GM23248 (cell line): ENCODE results near the gene EEF2K. TPM values are rescaled to one million over a fixed set of nuclear protein-coding genes. Genes with fewer than 3 reads are reported as not detected.

ENCODE experiments used
- DNase-seq: peaks from one replicate; pipeline ENCODE4 v3.0.0-alpha.2; 2015
- H2AFZ ChIP-seq: fragments of 200-600 bp; sonication (generic); 2 replicates; pipeline ENCODE4 v1.6.1; 2016; ENCODE audit warnings: antibody characterized with exemption
- H3F3A ChIP-seq: fragments of 200-600 bp; sonication (generic); 2 replicates; pipeline ENCODE4 v1.6.1; 2016; ENCODE audit warnings: mild to moderate bottlenecking, antibody characterized with exemption, mixed run types; ENCODE audit not compliant: insufficient read depth
- H3K27ac ChIP-seq: fragments of 200-600 bp; sonication (generic); 2 replicates; pipeline ENCODE4 v1.5.1; 2016; ENCODE audit warnings: mild to moderate bottlenecking
- H3K27me3 ChIP-seq: fragments of 200-600 bp; sonication (generic); replicated peaks from 2 replicates; pipeline ENCODE4 v1.6.1; 2016; ENCODE audit warnings: mild to moderate bottlenecking; ENCODE audit not compliant: insufficient read depth
- H3K36me3 ChIP-seq: fragments of 200-600 bp; sonication (generic); 2 replicates; pipeline ENCODE4 v1.6.1; 2016; ENCODE audit warnings: low read depth, mild to moderate bottlenecking
- H3K4me1 ChIP-seq: fragments of 200-600 bp; sonication (generic); 2 replicates; pipeline ENCODE4 v1.6.1; 2016; ENCODE audit warnings: mild to moderate bottlenecking; ENCODE audit not compliant: insufficient read depth
- H3K4me2 ChIP-seq: fragments of 200-600 bp; sonication (generic); one replicate; pipeline ENCODE4 v1.6.1; 2016; ENCODE audit warnings: mild to moderate bottlenecking; ENCODE audit not compliant: unreplicated experiment
- H3K4me3 ChIP-seq: fragments of 200-600 bp; sonication (generic); 2 replicates; pipeline ENCODE4 v1.5.1; 2016; ENCODE audit warnings: mild to moderate bottlenecking
- H3K79me2 ChIP-seq: fragments of 200-600 bp; sonication (generic); 2 replicates; pipeline ENCODE4 v1.6.1; 2016; ENCODE audit warnings: mild to moderate bottlenecking; ENCODE audit not compliant: insufficient read depth
- H3K9ac ChIP-seq: fragments of 200-600 bp; sonication (generic); 2 replicates; pipeline ENCODE4 v1.6.1; 2016; ENCODE audit warnings: mild to moderate bottlenecking
- H3K9me2 ChIP-seq: fragments of 200-600 bp; sonication (generic); 2 replicates; pipeline ENCODE4 v1.6.1; 2016; ENCODE audit warnings: mixed run types, mild to moderate bottlenecking, moderate library complexity; ENCODE audit not compliant: insufficient read depth
- H3K9me3 ChIP-seq: fragments of 200-600 bp; sonication (generic); one replicate; pipeline ENCODE4 v1.6.1; 2017; ENCODE audit warnings: low read depth
- H4K20me1 ChIP-seq: fragments of 200-600 bp; sonication (generic); 2 replicates; pipeline ENCODE4 v1.6.0; 2016; ENCODE audit not compliant: insufficient read depth
- EZH2 ChIP-seq: fragments of 200-600 bp; sonication (generic); IDR thresholded peaks from 2 replicates; pipeline ENCODE4 v1.6.1; 2018; ENCODE audit warnings: antibody characterized with exemption, mild to moderate bottlenecking; ENCODE audit not compliant: insufficient read depth, poor library complexity, severe bottlenecking
- EZH2phosphoT487 ChIP-seq: fragments of 200-600 bp; sonication (generic); IDR thresholded peaks from 2 replicates; pipeline ENCODE4 v1.6.1; 2018; ENCODE audit warnings: antibody characterized with exemption, moderate library complexity, mild to moderate bottlenecking, low read depth; ENCODE audit not compliant: insufficient read depth
- WGBS, 2 experiments: methylation state at CpG; one replicate each; pipeline ENCODE4 v1.1.6; 2015 to 2017; ENCODE audit warnings: low lambda C conversion rate in 2 of 2, low coverage in 1 of 2; ENCODE audit errors: missing lambda C conversion rate in 2 of 2; 5-methylcytosine and 5-hydroxymethylcytosine counted together
- in situ Hi-C: fragments of 300-500 bp; cut with MboI; formaldehyde crosslinking; loops from 2 replicates; pipeline ENCODE4 v1.15.0; 2020
- polyA plus RNA-seq: library from polyadenylated mRNA; unstranded; fragments of >200 nt; fragmentation: Nextera tagmentation; extraction: Ambion mirVana; gene quantifications from 2 replicates; pipeline ENCODE4 v1.2.1, GENCODE V29; 2016
- total RNA-seq: library from RNA; depleted of rRNA; stranded (reverse); fragments of >200 nt; shearing (Covaris generic); gene quantifications from 2 replicates; pipeline ENCODE4 v1.2.3, GENCODE V29; 2014

The EEF2K gene
- total and polyA plus RNA-seq, 2 experiments from 2014 or later = 8.7 to 16.6 TPM

DNA sequence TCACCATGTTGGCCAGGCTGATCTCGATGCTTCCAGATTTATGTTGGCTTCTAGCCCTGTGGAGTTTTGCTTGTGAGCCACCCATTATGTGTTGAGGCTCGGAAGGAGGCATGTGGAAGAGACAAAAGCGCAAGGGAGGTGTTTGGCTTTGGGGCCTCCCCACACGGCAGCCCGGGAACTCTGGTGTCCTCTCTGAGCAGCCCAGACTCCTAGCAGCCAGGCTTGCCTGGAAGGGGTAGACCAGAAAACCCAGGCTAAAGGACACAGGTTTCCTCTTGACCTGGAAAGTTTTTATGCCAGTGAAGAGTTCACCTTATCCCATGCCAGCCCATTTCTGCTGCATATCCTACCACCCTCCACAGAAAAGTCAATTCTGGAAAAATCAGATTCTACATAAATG is 22.7 kb upstream of the EEF2K start:
- no peaks in the 10 kb centered on the region for H3K79me2 ChIP-seq
- H3K27me3 ChIP-seq = no peaks in the 10 kb centered on the region; the same call in 1 of the 2 replicates
- no peaks in the 10 kb centered on the region for H3F3A ChIP-seq
- no peak for DNase-seq
- H3K9me3 ChIP-seq = no peaks in the 10 kb centered on the region
- H2AFZ ChIP-seq = no peak overlapping the region
- TF ChIP-seq EZH2phosphoT487 = no peak
- H3K4me2 ChIP-seq = no peak overlapping the region
- H3K9ac ChIP-seq = no peak overlapping the region
- 71 to 78% methylated on average over 5 of the region's 5 CpGs for WGBS, 2 experiments
- no peaks in the 10 kb centered on the region for H3K36me3 ChIP-seq
- H3K4me1 ChIP-seq = no peaks in the 10 kb centered on the region
- no peak overlapping the region for H3K4me3 ChIP-seq
- in situ Hi-C loops = loop anchor here (5.0 kb wide), 1 partner anchor 181 kb away; the partner anchor contains the start of gene PDZD9
- H3K9me2 ChIP-seq = no peaks in the 10 kb centered on the region
- H4K20me1 ChIP-seq = no peaks in the 10 kb centered on the region
- H3K27ac ChIP-seq = no peak overlapping the region

DNA sequence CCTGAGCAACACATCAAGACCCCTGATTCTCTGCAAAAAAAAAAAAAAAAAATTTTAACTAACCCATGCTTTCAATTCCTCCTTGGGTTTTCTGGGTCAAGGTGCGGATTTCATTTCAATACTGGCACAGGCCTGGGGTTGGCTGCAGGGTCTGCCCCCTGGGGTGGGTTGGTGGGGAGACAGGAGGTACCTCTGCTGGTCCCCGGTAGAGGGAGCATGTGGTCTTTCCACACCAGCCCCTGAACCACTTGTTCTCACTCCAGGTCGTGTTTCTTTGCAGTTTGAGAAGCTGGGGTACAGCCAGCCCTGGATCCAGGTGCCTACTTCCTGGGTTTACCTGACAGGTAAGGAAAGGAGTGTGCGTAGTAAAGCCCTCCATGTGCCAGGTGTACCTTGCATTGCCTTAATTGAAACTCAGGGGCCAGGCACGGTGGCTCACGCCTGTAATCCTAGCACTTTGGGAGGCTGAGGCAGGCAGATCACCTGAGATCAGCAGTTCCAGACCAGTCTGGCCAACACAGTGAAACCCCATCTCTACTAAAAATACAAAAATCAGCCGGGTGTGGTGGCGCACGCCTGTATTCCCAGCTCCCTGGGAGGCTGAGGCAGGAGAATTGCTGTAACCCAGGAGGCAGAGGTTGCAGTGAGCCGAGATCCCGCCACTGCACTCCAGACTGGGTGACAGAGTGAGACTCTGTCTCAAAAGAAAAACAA is 22.0 kb upstream of the EEF2K start:
- peaks cover 4% of the 10 kb centered on the region for H3F3A ChIP-seq
- no peak overlapping the region for H2AFZ ChIP-seq
- H3K9ac ChIP-seq = no peak overlapping the region
- no peaks in the 10 kb centered on the region for H3K9me2 ChIP-seq
- no peak for DNase-seq
- no peaks in the 10 kb centered on the region; the same call in 1 of the 2 replicates for H3K27me3 ChIP-seq
- no peak overlapping the region for H3K4me2 ChIP-seq
- no peaks in the 10 kb centered on the region for H3K9me3 ChIP-seq
- no peak overlapping the region for H3K4me3 ChIP-seq
- H3K27ac ChIP-seq = no peak overlapping the region
- H3K79me2 ChIP-seq = no peaks in the 10 kb centered on the region
- WGBS, 2 experiments = 68 to 69% methylated on average over 11 of the region's 11 CpGs
- no peak for TF ChIP-seq EZH2
- 0 out of 2 replicates have a peak, but pooled peaks cover under 1% of the 10 kb centered on the region for H3K4me1 ChIP-seq
- H4K20me1 ChIP-seq = no peaks in the 10 kb centered on the region
- in situ Hi-C loops = loop anchor here (5.0 kb wide), 1 partner anchor 182 kb away; the partner anchor contains the start of gene PDZD9
- no peaks in the 10 kb centered on the region for H3K36me3 ChIP-seq

DNA sequence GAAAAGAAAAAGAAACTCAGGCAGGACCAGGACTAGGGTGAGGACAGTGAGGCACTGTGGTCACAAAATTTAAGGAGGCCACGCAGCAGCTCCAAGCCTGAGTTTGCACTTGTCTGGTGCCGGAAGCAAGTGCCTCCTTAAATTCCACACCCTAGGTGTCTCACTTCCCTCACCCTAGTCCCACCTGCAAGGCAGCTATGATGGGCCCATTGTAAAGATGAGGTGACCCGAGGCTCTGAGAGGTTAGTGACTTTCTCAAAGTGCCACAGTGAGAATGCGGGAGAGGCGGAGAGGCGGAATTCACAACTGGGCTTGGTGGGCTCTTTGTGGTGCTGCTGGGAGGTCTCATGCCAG is 21.5 kb upstream of the EEF2K start:
- DNase-seq = no peak
- Histone ChIP-seq H3K79me2 (no peaks in the 10 kb centered on the region), H3K27me3 (no peaks in the 10 kb centered on the region), H3K27ac (no peak overlapping the region), H3F3A (peaks cover 9% of the 10 kb centered on the region), H2AFZ (no peak overlapping the region), H3K9ac (no peak overlapping the region), H3K9me2 (no peaks in the 10 kb centered on the region), H3K4me3 (no peak overlapping the region), H3K4me2 (no peak overlapping the region), H3K4me1 (peaks cover 6% of the 10 kb centered on the region; the same call in 1 of the 2 replicates), H4K20me1 (no peaks in the 10 kb centered on the region), H3K36me3 (no peaks in the 10 kb centered on the region), H3K9me3 (no peaks in the 10 kb centered on the region)
- TF ChIP-seq EZH2phosphoT487 (no peak), EZH2 (no peak)
- 82 to 83% methylated on average over 6 of the region's 6 CpGs for WGBS, 2 experiments
- in situ Hi-C loops = loop anchor here (5.0 kb wide), 1 partner anchor 182 kb away; the partner anchor contains the start of gene PDZD9

DNA sequence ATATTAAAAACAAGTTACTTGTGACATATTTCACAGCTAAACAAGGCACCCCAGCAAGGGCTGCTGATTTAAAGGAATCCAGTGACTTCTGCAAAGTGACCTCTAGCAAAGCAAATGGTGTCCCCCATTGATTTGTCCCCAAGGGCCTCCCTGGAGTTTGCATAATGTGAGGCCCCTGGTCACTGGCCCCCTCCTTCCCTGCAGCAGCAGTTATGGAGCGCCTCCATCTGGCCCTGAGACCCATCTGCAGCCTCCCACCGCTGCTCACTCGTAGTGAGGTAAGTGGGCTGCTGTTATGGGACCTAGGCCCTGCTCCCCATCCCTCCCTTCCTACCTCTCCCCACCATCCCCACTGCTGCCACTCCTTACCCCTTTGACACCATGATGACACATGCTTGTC is 19.6 kb upstream of the EEF2K start:
- Histone ChIP-seq H3K36me3 (no peaks in the 10 kb centered on the region), H3K27me3 (no peaks in the 10 kb centered on the region), H3K9me3 (no peaks in the 10 kb centered on the region), H2AFZ (no peak overlapping the region), H4K20me1 (no peaks in the 10 kb centered on the region), H3K79me2 (no peaks in the 10 kb centered on the region), H3K9me2 (no peaks in the 10 kb centered on the region), H3K4me2 (no peak overlapping the region), H3K9ac (no peak overlapping the region), H3K27ac (no peak overlapping the region), H3F3A (peaks cover 16% of the 10 kb centered on the region), H3K4me1 (peaks cover 11% of the 10 kb centered on the region; the same call in 1 of the 2 replicates), H3K4me3 (no peak overlapping the region)
- WGBS, 2 experiments = 77 to 85% methylated on average over 3 of the region's 3 CpGs
- in situ Hi-C loops = no loop called here
- no peak for TF ChIP-seq EZH2
- no peak for TF ChIP-seq EZH2phosphoT487
- DNase-seq = peak; percentile 11
